ENCODE results near the gene OLFML2B.

Gene OLFML2B

GRCh38 chr1:161936786-161937185 lies 86.9 kb downstream of the OLFML2B start:
- Histone ChIP-seq H3K27ac (ENCODE audit: low read depth, low read length) (no peak overlapping the region), H3K36me3 (ENCODE audit: control insufficient read depth, low read length) (0 out of 2 replicates have a peak, but pooled peaks cover 4% of the 10 kb centered on the region), H3K4me1 (ENCODE audit: control insufficient read depth, low read length) (peaks cover 18% of the 10 kb centered on the region)

GRCh38 chr1:161935264-161935663 lies 88.4 kb downstream of the OLFML2B start:
- no peaks in the 10 kb centered on the region for H3K79me2 ChIP-seq (ENCODE audit: control insufficient read depth, low read length)
- H3F3A ChIP-seq (ENCODE audit: control insufficient read depth, insufficient read depth), result no peaks in the 10 kb centered on the region
- H3K27me3 ChIP-seq (ENCODE audit: control insufficient read depth, low read length), result no peaks in the 10 kb centered on the region
- H4K20me1 ChIP-seq (ENCODE audit: control insufficient read depth, insufficient read depth, low read depth, low read length), result no peaks in the 10 kb centered on the region
- H3K4me1 ChIP-seq (ENCODE audit: control insufficient read depth, low read length), result peaks cover 18% of the 10 kb centered on the region
- TF ChIP-seq EZH2phosphoT487 (IDR thresholded peaks at IDR 0.05; ENCODE audit: borderline replicate concordance, low read length), result no peak
- no peak for TF ChIP-seq CTCF (IDR thresholded peaks at IDR 0.05; ENCODE audit: low read depth, low read length, poor library complexity, severe bottlenecking)
- no peak overlapping the region for H3K4me2 ChIP-seq (ENCODE audit: low read length)
- H3K4me3 ChIP-seq (ENCODE audit: low read length), result no peak overlapping the region
- H3K36me3 ChIP-seq (ENCODE audit: control insufficient read depth, low read length), result 0 out of 2 replicates have a peak, but pooled peaks cover 4% of the 10 kb centered on the region
- no peaks in the 10 kb centered on the region for H3K9me3 ChIP-seq (ENCODE audit: control insufficient read depth, insufficient read depth, low read length)
- H3K9me2 ChIP-seq (replicated peaks; ENCODE audit: control insufficient read depth, low read length), result no peaks in the 10 kb centered on the region; the same call in 1 of the 2 replicates
- H3K27ac ChIP-seq (ENCODE audit: low read depth, low read length), result no peak overlapping the region

More at GRCh38 chr1:161936786-161937185, 86.9 kb downstream of the OLFML2B start:
- no peak overlapping the region for H3K4me3 ChIP-seq (ENCODE audit: low read length)
- no peaks in the 10 kb centered on the region for H3K79me2 ChIP-seq (ENCODE audit: control insufficient read depth, low read length)
- no peaks in the 10 kb centered on the region for H4K20me1 ChIP-seq (ENCODE audit: control insufficient read depth, insufficient read depth, low read depth, low read length)
- no peaks in the 10 kb centered on the region; the same call in 1 of the 2 replicates for H3K9me2 ChIP-seq (replicated peaks; ENCODE audit: control insufficient read depth, low read length)
- no peaks in the 10 kb centered on the region for H3F3A ChIP-seq (ENCODE audit: control insufficient read depth, insufficient read depth)
- H3K4me2 ChIP-seq (ENCODE audit: low read length), result no peak overlapping the region
- no peak for TF ChIP-seq EZH2phosphoT487 (IDR thresholded peaks at IDR 0.05; ENCODE audit: borderline replicate concordance, low read length)
- TF ChIP-seq CTCF (IDR thresholded peaks at IDR 0.05; ENCODE audit: low read depth, low read length, poor library complexity, severe bottlenecking), result no peak
- H3K27me3 ChIP-seq (ENCODE audit: control insufficient read depth, low read length), result no peaks in the 10 kb centered on the region
- no peaks in the 10 kb centered on the region for H3K9me3 ChIP-seq (ENCODE audit: control insufficient read depth, insufficient read depth, low read length)

- Histone ChIP-seq H3F3A (ENCODE audit: control insufficient read depth, insufficient read depth) (no peaks in the 10 kb centered on the region), H3K9me2 (replicated peaks; ENCODE audit: control insufficient read depth, low read length) (no peaks in the 10 kb centered on the region; the same call in 1 of the 2 replicates), H3K27ac (ENCODE audit: low read depth, low read length) (no peak overlapping the region), H3K79me2 (ENCODE audit: control insufficient read depth, low read length) (no peaks in the 10 kb centered on the region), H3K9me3 (ENCODE audit: control insufficient read depth, insufficient read depth, low read length) (no peaks in the 10 kb centered on the region), H3K36me3 (ENCODE audit: control insufficient read depth, low read length) (0 out of 2 replicates have a peak, but pooled peaks cover 4% of the 10 kb centered on the region), H3K4me1 (ENCODE audit: control insufficient read depth, low read length) (peaks cover 15% of the 10 kb centered on the region), H3K4me3 (ENCODE audit: low read length) (no peak overlapping the region), H3K4me2 (ENCODE audit: low read length) (no peak overlapping the region), H3K27me3 (ENCODE audit: control insufficient read depth, low read length) (no peaks in the 10 kb centered on the region), H4K20me1 (ENCODE audit: control insufficient read depth, insufficient read depth, low read depth, low read length) (no peaks in the 10 kb centered on the region)
- TF ChIP-seq EZH2phosphoT487 (IDR thresholded peaks at IDR 0.05; ENCODE audit: borderline replicate concordance, low read length) (no peak), CTCF (IDR thresholded peaks at IDR 0.05; ENCODE audit: low read depth, low read length, poor library complexity, severe bottlenecking) (no peak)
These were observed 89.8 kb downstream of the OLFML2B start for GRCh38 chr1:161933592-161934588.
